Measurements from ENCODE around the gene ATP6V0A1.
"Not testable (repeated sequence)": the region's sequence is repeated elsewhere in the genome, so short reads cannot be mapped to it uniquely, and the experiment has no call there.

Gene ATP6V0A1

DNA sequence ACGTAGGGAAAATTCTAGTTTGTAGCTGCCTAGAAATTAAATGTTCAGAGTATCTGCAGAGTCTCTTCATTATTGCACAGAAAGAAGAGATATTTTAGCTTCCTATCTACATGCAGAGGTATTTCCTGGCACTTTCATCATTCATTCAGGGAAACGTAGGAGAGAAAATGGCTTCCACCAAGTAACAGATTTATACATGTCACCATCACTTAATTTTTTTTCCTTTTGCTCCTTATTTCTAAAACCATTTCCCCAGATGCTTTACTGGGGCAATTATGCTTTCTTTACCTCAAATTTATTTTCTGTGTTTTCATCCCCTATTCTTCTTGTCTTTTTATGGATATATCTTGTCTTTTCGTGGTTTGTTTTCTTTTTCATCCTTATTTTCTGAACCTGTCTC is 18.5 kb downstream of the ATP6V0A1 start:
- DNase-seq (ENCODE audit: low read depth) = no peak

DNA sequence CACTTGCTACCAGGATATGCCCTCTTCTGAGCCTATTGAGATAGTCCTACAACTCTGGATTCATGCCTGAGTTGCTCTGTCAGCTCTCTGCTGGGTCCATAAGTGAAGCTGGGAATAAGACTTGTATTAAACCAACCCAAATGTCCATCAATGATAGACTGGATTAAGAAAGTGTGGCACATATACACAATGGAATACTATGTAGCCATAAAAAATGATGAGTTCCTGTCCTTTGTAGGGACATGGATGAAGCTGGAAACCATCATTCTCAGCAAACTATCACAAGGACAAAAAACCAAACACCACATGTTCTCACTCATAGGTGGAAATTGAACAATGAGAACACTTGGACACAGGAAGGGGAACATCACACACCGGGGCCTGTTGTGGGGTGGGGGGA is 19.1 kb downstream of the ATP6V0A1 start:
- DNase-seq (ENCODE audit: low read depth) = not testable (repeated sequence)

DNA sequence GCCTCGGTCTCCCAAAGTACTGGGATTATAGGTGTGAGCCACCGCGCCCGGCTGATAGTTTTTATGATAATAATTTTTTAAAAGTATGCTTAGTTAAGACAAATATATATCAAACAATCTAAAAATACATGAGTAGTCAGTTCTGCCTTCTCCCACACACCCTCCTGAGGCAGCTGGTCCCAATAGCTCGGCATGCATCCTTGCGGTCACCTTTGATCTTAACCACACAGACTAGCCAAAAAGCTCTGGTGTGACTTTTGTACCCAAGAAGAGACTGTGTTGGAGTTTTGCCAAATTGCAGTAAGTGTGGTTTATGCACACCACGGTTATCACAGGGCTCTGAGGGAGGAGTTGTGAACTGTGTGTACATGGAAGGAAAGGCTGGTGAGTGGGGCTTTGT is 25.6 kb downstream of the ATP6V0A1 start:
- DNase-seq (ENCODE audit: low read depth) = no peak

DNA sequence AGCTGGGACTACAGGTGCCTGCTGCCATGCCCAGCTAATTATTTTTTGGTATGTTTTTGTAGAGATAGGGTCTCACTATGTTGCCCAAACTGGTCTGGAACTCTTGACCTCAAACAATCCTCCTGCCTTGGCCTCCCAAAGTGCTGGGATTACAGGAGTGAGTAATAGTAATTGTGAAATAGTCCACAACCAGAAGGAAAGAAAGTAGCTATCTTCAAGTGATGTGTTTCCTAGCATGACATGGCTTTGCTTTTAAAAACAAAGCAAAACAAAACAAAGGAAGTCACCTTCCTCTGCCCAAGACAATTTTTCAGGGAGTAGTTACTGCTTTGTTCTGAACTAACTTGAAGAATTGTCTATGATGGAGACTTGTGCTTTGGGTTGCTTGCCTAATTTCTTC is 27.0 kb downstream of the ATP6V0A1 start:
- DNase-seq (ENCODE audit: low read depth) = no peak

DNA sequence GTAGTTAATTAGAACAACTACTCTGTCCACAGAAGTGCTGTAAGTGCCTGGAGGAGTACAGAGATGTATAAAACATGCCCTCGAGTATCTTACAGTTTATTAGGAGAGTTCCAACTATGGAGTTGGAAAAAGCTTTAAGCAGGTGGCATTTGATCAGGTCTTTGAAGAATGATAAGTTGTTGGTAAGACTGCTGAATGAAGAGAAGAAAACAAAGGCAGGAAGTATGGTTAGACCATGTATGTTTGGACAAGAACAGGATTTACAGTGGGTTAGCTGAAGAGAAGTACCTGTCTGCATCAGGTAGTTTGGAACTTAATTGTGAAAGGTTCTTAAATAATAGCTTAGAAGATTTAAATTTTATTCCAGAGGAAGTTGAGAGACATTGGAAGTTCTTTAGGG is 29.4 kb downstream of the ATP6V0A1 start:
- no peak for DNase-seq (ENCODE audit: low read depth)

DNA sequence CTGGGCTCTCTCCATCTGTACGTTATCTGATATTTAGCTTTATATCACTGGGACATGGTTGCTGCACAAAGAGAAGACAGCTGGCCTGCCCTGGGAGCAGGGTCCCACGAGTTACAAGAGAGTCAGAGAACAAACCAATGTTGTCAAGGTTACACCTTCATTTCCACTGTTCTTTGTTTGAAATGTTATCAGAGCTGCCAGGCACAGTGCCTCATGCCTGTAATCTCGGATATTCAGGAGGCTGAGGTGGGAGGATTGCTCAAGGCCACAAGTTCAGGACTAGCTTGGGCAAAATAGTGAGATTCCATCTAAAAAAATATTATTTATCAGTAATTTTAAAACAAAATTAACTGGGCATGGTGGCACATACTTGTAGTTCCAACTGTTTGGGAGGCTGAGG is 34.6 kb downstream of the ATP6V0A1 start:
- DNase-seq (ENCODE audit: low read depth) = no peak

DNA sequence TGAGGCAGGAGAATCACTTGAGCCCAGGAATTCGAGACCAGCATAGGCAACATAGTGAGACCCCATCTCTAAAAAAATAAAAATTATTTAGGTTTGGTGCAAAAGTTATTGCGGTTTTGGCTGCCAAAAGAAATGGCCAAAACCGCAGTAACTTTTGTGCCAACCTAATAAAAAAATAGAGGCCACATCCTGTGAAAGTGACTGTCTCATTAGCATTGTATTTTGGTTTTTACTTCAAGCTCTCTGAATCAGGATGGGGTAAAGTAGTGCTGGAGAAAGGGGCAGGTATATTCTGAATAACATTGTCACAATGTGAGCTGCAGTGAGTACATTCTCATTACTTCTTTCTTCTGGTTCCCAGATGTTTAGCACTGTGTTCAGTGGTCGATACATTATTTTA is 36.0 kb downstream of the ATP6V0A1 start:
- no peak for DNase-seq (ENCODE audit: low read depth)

DNA sequence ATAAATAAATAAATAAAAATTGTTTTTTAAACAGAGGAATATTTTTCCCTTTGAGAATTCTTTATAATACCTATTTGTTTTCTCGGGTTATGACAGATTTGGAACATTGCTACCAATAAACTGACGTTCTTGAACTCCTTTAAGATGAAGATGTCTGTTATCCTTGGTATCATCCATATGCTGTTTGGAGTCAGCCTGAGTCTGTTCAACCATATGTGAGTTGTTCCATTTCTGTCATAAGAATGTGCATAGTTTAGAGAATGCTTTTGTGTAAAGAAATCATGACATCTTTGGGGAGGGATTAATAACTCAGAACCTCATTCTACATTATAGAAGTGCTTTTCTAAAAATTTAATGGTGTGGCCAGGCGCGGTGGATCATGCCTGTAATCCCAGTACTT is 40.1 kb downstream of the ATP6V0A1 start:
- no peak for DNase-seq (ENCODE audit: low read depth)

DNA sequence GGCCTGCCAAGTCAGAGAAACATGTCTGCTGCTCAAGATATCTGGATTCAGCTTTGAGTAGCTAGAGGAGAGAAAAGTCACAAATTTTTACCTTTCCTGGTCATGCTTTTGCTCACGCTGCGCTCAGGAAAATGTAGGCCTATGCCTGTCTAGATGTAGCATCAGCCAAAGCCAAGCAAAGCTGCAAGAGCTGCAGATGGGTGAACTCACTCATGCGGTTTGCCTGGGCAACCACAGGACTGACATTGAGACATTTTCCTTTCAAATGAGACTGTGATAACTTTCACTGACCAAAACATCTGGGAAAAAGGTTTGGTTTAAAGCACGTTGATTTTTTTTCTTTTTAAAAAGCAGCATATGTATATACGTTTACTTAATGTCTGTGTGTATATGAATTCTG is 43.4 kb downstream of the ATP6V0A1 start:
- no peak for DNase-seq (ENCODE audit: low read depth)

DNA sequence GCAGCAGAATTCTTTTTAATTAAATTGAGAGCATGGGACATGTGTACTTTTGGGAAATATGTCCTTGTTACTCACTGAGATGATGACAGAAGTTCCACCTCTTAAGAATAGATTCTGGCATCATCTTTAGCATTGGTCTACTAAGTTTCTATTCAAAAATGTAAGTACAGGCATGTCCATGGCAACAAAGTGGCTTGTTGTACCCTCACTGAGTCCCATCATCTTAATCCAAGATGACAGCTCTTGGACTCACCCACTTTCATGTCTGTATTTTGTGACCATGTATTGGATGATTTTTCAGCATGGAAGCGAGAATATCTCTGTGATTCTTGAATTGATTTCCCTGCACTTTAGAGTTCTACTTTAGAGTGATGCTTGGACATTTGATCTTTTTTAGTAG is 44.2 kb downstream of the ATP6V0A1 start:
- no peak for DNase-seq (ENCODE audit: low read depth)

DNA sequence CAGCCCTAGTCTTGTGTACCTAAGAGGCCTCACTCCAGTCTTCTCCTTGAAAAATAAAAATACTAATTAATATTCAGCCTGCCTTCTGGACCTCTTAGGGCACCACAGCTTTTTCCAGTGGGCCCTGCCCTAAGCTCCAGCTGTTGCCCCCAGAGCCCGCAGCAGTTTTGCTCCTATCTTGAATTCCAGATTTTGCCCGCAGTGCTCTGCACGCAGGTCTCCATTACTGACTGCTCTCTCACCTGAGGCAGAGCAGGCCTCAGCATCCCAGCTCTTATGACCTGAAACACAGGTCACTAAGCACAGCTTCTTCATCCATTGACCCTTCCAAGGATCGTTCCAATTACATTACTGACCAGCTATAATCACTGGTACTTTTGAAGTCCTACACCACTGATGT is 49.0 kb downstream of the ATP6V0A1 start:
- DNase-seq (ENCODE audit: low read depth) = no peak

DNA sequence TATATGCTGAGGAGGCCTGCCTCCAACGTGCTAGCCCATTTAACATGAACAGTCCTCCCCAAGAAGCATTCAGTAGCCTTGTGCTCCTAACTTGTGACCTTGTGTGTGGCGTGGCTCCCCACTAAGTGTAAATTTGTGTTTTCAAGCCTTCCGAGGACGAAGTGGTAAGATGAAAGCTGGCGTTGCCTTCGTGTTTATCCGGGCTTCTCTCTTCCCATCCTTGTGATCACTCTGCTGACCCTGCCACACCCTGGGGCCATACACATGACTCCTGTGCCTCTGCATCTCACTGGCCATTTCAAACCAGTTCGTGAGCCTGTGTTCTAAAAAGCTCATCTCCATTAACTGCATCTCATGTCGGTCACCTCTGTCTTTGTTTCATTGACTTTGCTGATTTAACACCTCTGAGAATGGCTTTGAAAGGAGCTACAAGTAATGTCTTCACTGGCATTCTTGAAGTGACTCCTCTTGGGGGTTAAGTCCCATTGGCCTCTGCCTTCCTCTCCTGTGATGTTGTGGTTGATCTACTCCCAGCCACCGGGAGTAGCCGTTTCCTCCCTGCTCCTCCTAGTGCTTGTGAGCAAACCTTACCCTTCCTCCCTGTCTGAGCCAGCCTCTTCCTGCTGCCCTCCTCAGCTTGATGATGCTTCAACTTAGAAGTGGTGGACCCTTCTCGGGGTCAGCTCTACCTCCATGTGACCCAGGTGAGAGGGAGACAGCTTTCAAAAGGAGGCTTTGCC is 49.9 kb downstream of the ATP6V0A1 start:
- DNase-seq (ENCODE audit: low read depth) = peak; percentile 18

DNA sequence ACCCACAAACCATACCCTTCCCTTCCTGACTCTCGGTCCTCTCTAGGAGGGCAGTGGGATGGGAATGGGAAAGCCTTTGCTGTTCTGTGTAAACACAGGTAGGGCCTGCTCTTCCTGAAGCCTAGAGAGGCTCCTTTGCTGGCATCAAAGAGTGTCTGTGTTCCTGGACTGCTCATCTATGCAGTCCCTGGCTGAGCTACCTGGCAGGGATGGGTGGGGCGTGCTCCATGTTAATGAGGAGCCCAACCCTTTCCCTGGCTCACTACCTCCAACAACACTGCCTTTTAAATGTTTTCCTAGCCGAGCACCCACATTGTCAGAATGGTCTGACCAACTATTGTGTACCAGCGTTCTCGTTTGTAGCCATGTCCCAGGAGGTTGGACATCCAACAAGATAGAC is 50.7 kb downstream of the ATP6V0A1 start:
- DNase-seq (ENCODE audit: low read depth) = no peak

DNA sequence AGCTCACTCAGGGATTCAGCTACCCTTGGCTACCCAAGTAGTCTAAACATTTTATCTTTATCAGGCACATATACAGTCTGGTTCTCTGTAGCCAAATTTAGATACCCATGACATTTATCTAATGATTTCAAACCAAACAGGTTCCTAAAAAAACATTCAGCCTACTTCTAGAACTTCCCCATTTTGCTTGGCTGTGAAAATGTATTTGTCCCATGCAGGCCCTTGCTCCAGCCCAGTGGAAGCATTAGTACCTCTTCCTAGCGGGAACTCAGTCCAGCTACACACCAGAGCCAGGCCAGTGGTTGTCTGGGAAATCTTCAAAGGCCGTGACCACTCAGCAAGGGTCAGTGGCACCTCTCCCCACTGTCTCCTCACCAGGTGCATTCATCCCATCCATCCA is 51.2 kb downstream of the ATP6V0A1 start:
- no peak for DNase-seq (ENCODE audit: low read depth)

DNA sequence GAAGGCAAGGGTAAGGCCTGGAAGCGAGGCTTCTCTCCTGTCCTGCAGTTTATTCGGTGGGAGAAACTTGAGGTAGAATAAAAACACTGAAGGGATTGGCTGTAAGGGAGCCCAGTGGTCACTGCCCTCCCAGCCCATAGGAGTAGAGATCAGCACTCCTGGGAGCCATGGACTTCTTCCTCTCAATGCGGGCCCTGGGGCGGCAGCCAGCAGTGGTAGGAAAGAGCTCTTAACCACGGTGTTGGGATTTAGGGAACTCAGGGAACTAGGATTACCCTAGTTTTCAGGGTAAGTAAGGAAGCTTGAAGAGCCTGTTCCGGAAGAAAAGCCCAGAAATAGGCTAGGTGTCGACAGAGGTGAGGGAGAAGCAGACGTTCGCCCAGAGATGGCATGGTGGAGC is 53.6 kb downstream of the ATP6V0A1 start:
- DNase-seq (ENCODE audit: low read depth) = no peak

DNA sequence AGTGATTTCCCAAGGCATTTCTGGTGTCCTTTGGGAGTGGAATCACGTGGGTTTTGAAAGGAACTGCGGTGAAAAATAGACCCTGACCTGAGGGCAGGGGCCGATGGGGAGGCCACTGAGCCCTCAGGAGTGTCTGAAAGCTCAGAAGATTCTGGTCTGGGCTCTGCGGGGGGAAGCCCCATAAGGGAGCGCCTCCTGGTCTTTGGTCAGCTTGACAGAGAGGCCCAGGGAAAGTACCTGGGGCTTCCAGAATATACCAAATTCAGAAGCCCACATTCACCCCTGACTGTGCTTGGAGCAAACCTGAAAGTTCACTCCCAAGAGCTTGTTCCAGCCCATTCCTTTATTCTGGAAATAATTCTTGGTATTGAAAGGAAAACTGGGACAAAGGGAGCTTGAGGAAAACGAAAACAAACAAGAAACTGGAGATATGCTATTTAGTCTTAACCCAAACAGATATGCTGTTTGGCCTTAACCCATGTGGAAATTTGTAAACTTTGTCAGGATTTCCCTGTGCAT is 54.1 kb downstream of the ATP6V0A1 start:
- DNase-seq (ENCODE audit: low read depth) = no peak

DNA sequence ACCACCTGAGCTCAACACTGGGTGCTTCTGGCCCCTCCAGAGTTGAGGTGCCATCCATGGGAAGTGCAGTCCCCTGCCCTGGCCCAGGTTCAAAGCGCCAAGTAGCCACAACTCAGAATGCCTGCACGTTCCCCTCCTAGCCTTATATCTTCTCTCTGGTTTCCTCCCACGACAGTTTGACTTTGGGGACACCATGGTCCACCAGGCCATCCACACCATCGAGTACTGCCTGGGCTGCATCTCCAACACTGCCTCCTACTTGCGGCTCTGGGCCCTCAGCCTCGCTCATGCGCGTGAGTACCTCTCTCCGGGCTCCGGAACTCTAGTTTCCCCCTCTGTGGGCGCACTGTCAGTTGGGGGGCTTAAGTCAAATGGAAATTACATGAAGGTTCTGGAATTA is 55.0 kb downstream of the ATP6V0A1 start:
- no peak for DNase-seq (ENCODE audit: low read depth)

DNA sequence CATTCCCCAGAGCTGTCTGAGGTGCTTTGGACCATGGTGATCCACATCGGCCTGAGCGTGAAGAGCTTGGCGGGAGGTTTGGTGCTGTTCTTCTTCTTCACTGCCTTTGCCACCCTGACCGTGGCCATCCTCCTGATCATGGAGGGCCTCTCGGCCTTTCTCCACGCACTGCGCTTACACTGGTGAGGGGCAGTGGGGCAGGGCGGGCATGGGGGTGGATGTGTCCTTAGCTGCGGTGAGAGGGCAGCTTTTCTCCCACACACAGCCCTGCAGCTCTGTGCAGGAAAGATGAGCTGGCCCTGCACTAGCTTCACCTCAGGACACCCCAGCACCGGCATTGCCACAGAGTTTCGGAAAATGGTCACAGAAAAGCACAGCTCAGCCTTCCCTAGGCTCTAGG is 55.6 kb downstream of the ATP6V0A1 start:
- DNase-seq (ENCODE audit: low read depth) = no peak

DNA sequence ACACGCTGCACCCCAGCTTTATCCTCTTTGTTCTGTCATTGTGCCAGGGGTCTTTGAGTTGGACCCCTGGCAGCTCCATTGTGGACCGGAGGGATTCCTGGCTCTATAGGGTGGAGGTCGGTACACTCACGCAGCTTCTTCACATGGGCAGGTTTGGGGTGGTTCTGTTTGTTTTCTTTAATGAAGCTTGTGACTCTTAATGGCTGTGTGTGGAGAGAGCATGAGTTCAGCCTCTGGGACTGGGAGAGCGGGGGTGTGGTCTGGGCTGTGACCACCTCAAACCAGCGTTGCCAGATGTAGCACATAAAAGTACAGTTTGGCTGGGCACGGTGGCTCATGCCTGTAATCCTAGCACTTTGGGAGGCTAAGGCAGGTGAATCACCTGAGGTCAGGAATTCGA is 56.2 kb downstream of the ATP6V0A1 start:
- DNase-seq (ENCODE audit: low read depth) = no peak

DNA sequence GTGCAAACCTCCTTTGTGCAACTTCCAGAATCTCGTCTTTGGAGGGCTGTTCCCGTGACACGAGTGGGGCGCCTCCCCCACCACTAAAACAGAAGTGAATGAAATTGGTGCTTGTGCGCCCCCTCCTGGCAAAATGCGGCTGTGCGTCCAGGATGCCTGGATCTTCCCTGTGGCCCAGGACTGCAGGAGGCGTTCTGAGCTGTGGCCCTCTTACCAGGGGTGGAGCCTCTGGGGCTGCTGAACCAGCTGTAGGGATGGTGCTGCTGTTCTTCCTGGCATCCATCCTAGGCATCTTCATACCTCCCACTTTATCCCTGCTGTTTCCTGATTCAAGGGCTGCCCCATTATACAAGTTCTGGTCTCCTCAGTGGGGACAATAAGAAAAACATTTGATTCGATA is 58.8 kb downstream of the ATP6V0A1 start:
- peak; percentile 92 for DNase-seq (ENCODE audit: low read depth)

DNA sequence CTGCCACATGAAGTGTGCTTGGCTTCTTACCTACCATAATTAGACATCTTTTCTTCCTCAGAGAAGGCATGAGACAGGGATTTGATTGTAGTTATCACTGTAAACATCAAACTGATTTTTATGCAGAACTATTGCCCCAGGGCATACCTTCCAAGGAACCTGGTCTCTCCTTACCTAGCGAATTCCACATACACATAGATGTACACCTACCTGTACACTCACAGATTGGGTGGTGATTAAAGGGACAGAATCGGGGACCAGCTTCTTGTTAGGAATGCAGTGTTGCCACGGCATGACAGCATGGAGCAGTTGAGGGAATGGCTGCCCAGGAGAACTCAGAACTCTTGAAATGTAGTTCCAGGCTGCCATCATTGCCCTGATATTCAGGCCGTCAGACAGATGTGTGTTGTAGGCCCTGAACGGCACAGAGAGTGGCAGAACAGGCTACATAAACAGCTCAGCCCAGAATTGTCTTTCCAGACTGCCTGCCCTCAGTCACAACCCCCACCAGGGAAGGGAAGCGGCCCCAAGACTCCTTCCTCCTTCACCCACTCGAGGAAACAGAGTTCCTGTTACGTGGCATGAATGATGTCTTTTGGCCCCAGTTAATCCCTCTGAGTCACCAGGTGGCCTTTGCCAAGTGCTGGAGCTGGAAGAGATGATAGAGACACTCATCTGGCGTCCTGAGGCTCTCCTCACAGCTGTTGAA is 59.5 kb downstream of the ATP6V0A1 start:
- peak; percentile 98 for DNase-seq (ENCODE audit: low read depth)

DNA sequence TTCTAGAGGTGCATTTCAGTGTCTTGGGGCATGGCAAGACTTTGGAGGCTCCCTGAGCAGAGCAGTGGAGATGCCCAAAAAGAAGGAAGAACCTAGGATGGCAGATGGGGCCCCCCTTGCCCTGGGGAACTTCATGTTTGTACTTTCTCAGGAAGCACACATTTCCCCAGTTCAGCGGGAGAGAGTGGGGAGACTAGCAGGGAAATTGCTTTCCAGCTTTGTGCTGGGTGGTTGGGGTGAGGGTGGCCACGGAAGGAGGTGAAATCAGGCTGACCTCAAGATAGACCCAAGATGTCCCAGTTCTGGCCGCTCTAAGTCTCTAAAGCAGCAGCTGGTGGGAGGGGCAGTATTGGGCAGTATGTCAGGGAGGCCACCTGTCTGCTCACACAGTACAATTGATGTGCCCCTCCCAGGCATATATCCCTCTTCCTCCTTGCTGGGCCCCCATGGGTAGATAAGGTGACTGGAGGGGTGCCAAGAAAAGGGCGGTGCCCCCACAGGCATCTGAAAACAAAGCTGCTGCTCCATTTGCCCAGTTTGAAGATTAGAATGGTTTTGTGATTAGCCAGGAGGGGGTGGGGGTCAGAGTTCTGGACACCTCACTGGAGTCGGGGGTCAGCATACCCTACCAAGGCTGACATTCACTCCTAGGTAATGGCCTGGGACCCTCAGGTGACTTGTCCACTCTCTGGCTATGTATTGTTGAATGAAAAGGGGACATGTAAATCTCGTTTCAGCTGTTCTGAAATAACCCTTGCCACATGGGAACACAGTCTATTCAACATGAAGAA is 60.3 kb downstream of the ATP6V0A1 start:
- DNase-seq (ENCODE audit: low read depth) = peak; percentile 24
